ENCODE data around the gene SAMD3. TPM values are rescaled to one million over a fixed set of nuclear protein-coding genes. Genes with fewer than 3 reads are reported as not detected.
"Not testable (repeated sequence)": the region's sequence is repeated elsewhere in the genome, so short reads cannot be mapped to it uniquely, and the experiment has no call there.

The SAMD3 gene
- total RNA-seq, 4 donors from 2014 or later, result 1.3 to 3.3 (median 1.8) TPM

GRCh38 chr6:130122243-130122642, 100.5 kb downstream of the SAMD3 start:
- DNase-seq (ENCODE audit: low spot score) (no peak), ATAC-seq (ENCODE audit: low FRiP score) (no peak)
- TF ChIP-seq CTCF (IDR thresholded peaks at IDR 0.05), result no peak

GRCh38 chr6:130120731-130121130, 102.0 kb downstream of the SAMD3 start:
- TF ChIP-seq CTCF (IDR thresholded peaks at IDR 0.05), result no peak

GRCh38 chr6:130119211-130119610, 103.5 kb downstream of the SAMD3 start:
- no peak for TF ChIP-seq CTCF (IDR thresholded peaks at IDR 0.05)
- no peak for ATAC-seq (ENCODE audit: low FRiP score)
- DNase-seq (ENCODE audit: low spot score), result no peak

More at GRCh38 chr6:130120731-130121130, 102.0 kb downstream of the SAMD3 start:
- no peak for ATAC-seq (ENCODE audit: low FRiP score)
- DNase-seq (ENCODE audit: low spot score), result no peak

- no peak for ATAC-seq (ENCODE audit: low FRiP score)
- no peak for TF ChIP-seq CTCF (IDR thresholded peaks at IDR 0.05)
- no peak for DNase-seq (ENCODE audit: low spot score)
These were observed 104.5 kb downstream of the SAMD3 start for GRCh38 chr6:130118236-130118635.

- ATAC-seq (ENCODE audit: low FRiP score); DNase-seq (ENCODE audit: low spot score): not testable (repeated sequence)
These were observed 105.5 kb downstream of the SAMD3 start for GRCh38 chr6:130117187-130117701.

- DNase-seq (ENCODE audit: low spot score) (no peak), ATAC-seq (ENCODE audit: low FRiP score) (no peak)
- TF ChIP-seq CTCF (IDR thresholded peaks at IDR 0.05), result no peak
These were observed 106.5 kb downstream of the SAMD3 start for GRCh38 chr6:130116273-130116672.

- DNase-seq (ENCODE audit: low spot score), result no peak
- no peak for ATAC-seq (ENCODE audit: low FRiP score)
- TF ChIP-seq CTCF (IDR thresholded peaks at IDR 0.05), result no peak
These were observed 107.7 kb downstream of the SAMD3 start for GRCh38 chr6:130115036-130115435.

All from omental fat pad (tissue), 4 donors.